ENCODE results near the gene OSBP2. TPM values are rescaled to one million over a fixed set of nuclear protein-coding genes. Genes with fewer than 3 reads are reported as not detected.

OSBP2 gene
- polyA plus RNA-seq, 1 donor (not counting 4 experiments of a cell fraction or from before 2014, with no cell fraction given): 3.0 TPM

DNA sequence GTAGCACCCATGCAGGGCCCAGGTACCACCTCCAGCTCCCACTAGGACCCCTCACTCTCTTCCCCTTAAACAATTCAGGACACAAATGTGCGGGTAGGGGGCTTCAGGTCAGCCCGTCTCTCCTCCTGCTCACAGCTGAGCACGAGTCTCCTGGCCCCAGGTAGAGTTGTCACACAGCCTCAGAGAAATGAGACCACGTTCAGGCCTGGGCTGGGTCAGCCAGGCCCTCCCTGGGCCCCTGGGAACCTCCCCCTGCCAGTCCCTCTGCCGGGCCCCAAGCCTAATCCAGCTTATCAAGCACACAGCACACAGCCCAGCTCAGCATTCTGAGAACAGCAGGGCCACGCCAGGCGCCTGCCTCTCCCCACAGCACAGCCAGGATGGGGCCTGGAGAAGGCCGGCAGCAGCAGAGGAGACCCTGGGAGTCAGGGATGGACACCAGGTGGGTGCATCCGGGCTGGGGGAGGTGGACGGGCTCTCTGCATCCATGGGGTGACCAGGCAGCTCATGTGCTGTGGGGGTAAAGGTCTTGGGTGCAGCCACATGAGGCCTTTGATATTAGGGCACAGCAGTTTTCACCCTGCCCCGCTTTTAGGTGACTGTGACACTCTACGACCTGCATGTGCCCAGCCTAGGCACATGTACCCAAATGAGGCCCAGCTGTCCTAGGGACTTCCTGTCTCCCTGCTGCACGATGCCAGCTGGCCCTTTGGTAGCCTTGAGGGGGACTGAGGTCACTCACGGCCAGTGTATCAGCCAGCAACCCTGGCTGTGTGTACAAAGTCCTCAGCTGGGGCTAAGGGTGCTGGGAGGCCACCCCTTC, 186.9 kb downstream of the OSBP2 start:
- FAIRE-seq (no peak), DNase-seq (ENCODE audit: low read depth, low spot score) (no peak)
- no peaks in the 10 kb centered on the region for H3K9me1 ChIP-seq (ENCODE audit: control insufficient read depth, extremely low read depth, insufficient read depth, low read length)
- dilution Hi-C loops (cut with MboI; ENCODE audit: extremely low pct_ligation_motif_present, low sequenced_read_pairs): no loop called here
- H4K20me1 ChIP-seq (ENCODE audit: control insufficient read depth, extremely low read depth, insufficient read depth, low read length): no peaks in the 10 kb centered on the region
- H3K36me3 ChIP-seq (ENCODE audit: control insufficient read depth in 2 of 2, extremely low read depth in 1 of 2, insufficient read depth in 2 of 2, low read length in 2 of 2): peaks cover 0 to 2% of the 10 kb centered on the region in 2 experiments
- TF ChIP-seq EZH2 (IDR thresholded peaks at IDR 0.05; ENCODE audit: low read length) (no peak), CTCF (optimal IDR thresholded peaks at IDR 0.05 in 1 of 3, IDR thresholded peaks at IDR 0.05 in 1 of 3, conservative IDR thresholded peaks at IDR 0.05 in 1 of 3; ENCODE audit: extremely low read depth in 1 of 3, insufficient read depth in 2 of 3, low read length in 3 of 3) (no peak)
- no peaks in the 10 kb centered on the region for H3K27me3 ChIP-seq (ENCODE audit: control insufficient read depth, extremely low read depth, insufficient read depth, low read length)
- no peak overlapping the region for H3K9ac ChIP-seq (ENCODE audit: control insufficient read depth, extremely low read depth, insufficient read depth, low read length)
- no peak overlapping the region for H3K27ac ChIP-seq (ENCODE audit: control insufficient read depth, insufficient read depth, low read length)
- no peak overlapping the region for H3K4me3 ChIP-seq (ENCODE audit: control insufficient read depth in 2 of 3, extremely low read depth in 1 of 3, insufficient read depth in 2 of 3, low read depth in 1 of 3, low read length in 3 of 3)
- no peaks in the 10 kb centered on the region for H3K79me2 ChIP-seq (ENCODE audit: control insufficient read depth, insufficient read depth, low read length)
- no peaks in the 10 kb centered on the region for H3K9me3 ChIP-seq (ENCODE audit: control insufficient read depth, low read depth, low read length)
- no peaks in the 10 kb centered on the region for H3K4me1 ChIP-seq (ENCODE audit: control insufficient read depth, extremely low read depth, insufficient read depth, low read length)
- no peak overlapping the region for H3K4me2 ChIP-seq (ENCODE audit: control insufficient read depth, extremely low read depth, insufficient read depth, low read depth, low read length)
- H2AFZ ChIP-seq (ENCODE audit: control insufficient read depth, low read length): no peak overlapping the region

- no peaks in the 10 kb centered on the region for H3K9me1 ChIP-seq (ENCODE audit: control insufficient read depth, extremely low read depth, insufficient read depth, low read length)
- TF ChIP-seq EZH2 (IDR thresholded peaks at IDR 0.05; ENCODE audit: low read length): no peak
- no peak for TF ChIP-seq CTCF (optimal IDR thresholded peaks at IDR 0.05 in 1 of 3, IDR thresholded peaks at IDR 0.05 in 1 of 3, conservative IDR thresholded peaks at IDR 0.05 in 1 of 3; ENCODE audit: extremely low read depth in 1 of 3, insufficient read depth in 2 of 3, low read length in 3 of 3)
- no peaks in the 10 kb centered on the region for H4K20me1 ChIP-seq (ENCODE audit: control insufficient read depth, extremely low read depth, insufficient read depth, low read length)
- no peak overlapping the region for H3K4me2 ChIP-seq (ENCODE audit: control insufficient read depth, extremely low read depth, insufficient read depth, low read depth, low read length)
- dilution Hi-C loops (cut with MboI; ENCODE audit: extremely low pct_ligation_motif_present, low sequenced_read_pairs): no loop called here
- no peaks in the 10 kb centered on the region for H3K9me3 ChIP-seq (ENCODE audit: control insufficient read depth, low read depth, low read length)
- no peak overlapping the region for H3K9ac ChIP-seq (ENCODE audit: control insufficient read depth, extremely low read depth, insufficient read depth, low read length)
- peaks cover 0 to 2% of the 10 kb centered on the region in 2 experiments for H3K36me3 ChIP-seq (ENCODE audit: control insufficient read depth in 2 of 2, extremely low read depth in 1 of 2, insufficient read depth in 2 of 2, low read length in 2 of 2)
- no peak overlapping the region for H3K27ac ChIP-seq (ENCODE audit: control insufficient read depth, insufficient read depth, low read length)
- DNase-seq (ENCODE audit: low read depth, low spot score) (no peak), FAIRE-seq (no peak)
- H3K79me2 ChIP-seq (ENCODE audit: control insufficient read depth, insufficient read depth, low read length): no peaks in the 10 kb centered on the region
- H3K4me3 ChIP-seq (ENCODE audit: control insufficient read depth in 2 of 3, extremely low read depth in 1 of 3, insufficient read depth in 2 of 3, low read depth in 1 of 3, low read length in 3 of 3): no peak overlapping the region
- no peaks in the 10 kb centered on the region for H3K27me3 ChIP-seq (ENCODE audit: control insufficient read depth, extremely low read depth, insufficient read depth, low read length)
- no peaks in the 10 kb centered on the region for H3K4me1 ChIP-seq (ENCODE audit: control insufficient read depth, extremely low read depth, insufficient read depth, low read length)
- H2AFZ ChIP-seq (ENCODE audit: control insufficient read depth, low read length): no peak overlapping the region
Measured at GRCh38 chr22:30882184-30882717, 187.6 kb downstream of the OSBP2 start.

Data from keratinocyte (primary cell).